HG03460 (cell line): Measurements from ENCODE around the gene MTCH2.
"Not testable (repeated sequence)": the region's sequence is repeated elsewhere in the genome, so short reads cannot be mapped to it uniquely, and the experiment has no call there.

Source experiments
- ATAC-seq: cut with Tn5 transposase; IDR thresholded peaks from one replicate; pipeline ENCODE4 v1.9.1; 2021; ENCODE audit not compliant: unreplicated experiment

The MTCH2 gene

DNA sequence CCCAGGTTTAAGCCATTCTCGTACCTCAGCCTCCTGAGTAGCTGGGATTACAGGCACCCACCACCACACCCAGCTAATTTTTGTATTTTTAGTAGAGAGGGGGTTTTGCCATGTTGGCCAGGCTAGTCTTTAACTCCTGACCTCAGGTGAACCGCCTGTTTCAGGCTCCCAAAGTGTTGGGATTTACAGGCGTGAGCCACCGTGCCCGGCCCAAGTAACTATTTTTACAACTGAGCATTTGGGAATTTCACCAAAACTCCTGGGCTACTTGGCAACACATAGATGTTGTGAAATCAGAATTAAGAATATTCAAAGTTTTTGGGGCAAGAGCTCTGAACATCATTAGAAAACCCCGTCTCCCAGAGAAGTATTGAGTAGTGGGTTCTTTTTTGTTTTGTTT lies 1.9 kb downstream of the MTCH2 start:
- not testable (repeated sequence) for ATAC-seq

DNA sequence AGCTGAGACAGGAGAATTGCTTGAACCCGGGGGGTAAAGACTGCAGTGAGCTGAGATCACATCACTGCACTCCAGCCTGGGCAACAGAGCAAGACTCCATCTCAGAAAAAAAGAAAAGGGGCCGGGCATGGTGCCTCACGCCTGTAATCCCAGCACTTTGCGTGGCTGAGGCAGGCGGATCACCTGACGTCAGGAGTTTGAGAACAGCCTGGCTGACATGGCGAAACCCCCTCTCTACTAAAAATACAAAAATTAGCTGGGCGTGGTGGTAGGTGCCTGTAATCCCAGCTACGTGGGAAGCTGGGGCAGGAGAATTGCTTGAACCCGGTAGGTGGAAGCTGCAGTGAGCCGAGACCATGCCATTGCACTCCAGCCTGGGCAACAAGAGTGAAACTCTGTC lies 6.0 kb downstream of the MTCH2 start:
- ATAC-seq: not testable (repeated sequence)

DNA sequence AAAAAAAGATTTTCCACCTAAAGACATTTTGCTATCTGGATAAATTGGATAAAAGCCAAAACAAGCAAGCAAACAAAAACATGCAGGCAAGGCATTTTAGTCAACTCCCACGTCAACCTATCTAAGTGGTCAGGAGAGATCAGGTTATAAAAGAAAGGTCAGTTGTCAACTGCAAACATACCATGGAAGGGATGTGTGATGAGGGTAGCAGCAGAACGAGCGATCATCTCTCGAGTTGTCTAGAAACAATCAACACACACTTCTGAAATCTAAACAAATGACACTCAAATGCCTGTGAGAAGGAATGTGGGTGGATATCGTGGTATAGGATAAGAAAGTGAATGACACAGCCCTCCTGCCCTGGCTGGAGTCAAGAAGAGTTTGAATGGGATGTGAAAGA lies 10.9 kb downstream of the MTCH2 start:
- no peak for ATAC-seq

DNA sequence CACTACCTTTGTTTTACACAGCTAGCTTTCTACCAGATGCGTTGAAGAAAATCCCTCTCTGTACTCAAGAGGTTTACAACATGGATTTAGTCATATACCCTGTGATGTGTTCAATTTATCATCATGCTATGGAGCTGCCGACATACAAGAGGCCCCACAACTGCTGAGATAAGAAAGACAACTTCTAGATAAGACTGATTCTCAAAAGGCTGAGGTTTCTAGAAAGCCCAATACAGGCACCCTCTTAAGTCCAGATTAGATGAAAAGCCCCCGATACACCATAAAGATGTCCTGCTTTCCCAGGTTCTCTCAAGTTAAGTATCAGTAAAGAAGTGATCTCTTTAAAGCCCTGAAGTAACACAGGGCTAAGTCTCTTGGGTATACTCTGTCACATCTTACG lies 14.3 kb downstream of the MTCH2 start:
- ATAC-seq: no peak

DNA sequence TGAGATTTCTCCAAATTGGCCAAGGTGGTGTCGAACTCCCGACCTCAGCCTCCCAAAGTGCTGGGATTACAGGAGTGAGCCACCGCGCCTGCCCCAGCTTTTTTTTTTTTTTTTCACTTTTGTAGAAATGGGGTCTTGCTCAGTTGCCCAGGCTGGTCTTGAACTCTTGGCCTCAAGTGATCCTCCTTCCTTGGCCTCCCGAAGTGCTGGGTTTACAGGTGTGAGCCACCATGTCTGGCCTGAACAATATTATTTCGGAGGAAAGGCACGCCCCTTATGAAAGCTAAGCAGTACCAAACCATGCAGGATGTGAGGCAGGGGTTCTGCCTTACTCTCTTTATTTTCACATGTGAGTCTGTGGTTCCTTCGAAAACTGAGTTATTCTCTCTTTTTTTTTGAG lies 16.1 kb downstream of the MTCH2 start:
- no peak for ATAC-seq

DNA sequence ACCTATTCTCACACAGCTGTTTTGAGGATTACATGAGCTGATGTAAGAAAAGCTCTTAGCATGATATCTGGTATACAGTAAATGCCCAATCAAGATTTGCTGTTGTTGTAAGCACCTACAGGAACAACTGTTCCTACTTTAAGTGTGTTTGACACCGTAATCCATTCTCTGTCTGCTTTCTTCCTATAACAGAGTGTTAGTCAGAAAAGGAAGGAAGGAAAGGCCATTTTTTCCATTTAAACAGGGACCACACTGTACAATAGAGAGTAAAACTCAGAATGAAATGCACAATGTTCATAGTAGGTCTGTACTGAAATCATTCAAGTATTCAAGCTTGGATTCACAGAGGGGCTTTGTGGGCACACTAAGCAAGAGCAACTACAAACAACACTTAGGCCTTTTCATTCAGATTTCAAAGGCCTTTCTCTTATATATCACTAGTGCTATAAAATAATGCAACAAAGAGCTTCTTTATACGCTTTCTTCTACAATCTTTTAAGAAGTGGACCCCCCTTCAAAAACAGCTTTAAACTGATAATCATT lies 21.5 kb downstream of the MTCH2 start:
- no peak for ATAC-seq

DNA sequence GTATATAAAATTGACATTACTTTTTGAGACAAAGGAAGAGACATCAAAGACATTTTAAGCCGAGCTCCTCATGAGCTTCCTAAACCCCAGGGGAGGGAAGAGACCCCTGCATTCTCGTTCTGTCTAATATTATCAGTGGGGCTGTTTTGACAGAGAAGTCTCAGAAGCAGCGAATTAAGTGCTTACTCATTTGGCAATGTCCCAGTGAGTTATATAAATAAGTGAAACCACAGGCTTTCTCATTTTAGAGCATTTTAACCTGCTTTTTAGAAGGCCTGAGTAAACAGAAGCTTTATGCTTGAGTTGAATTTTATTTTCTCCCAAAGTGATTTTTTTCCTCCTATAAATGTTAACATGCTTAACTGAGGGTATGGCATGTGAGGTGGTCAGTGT lies 24.9 kb downstream of the MTCH2 start:
- ATAC-seq: no peak

DNA sequence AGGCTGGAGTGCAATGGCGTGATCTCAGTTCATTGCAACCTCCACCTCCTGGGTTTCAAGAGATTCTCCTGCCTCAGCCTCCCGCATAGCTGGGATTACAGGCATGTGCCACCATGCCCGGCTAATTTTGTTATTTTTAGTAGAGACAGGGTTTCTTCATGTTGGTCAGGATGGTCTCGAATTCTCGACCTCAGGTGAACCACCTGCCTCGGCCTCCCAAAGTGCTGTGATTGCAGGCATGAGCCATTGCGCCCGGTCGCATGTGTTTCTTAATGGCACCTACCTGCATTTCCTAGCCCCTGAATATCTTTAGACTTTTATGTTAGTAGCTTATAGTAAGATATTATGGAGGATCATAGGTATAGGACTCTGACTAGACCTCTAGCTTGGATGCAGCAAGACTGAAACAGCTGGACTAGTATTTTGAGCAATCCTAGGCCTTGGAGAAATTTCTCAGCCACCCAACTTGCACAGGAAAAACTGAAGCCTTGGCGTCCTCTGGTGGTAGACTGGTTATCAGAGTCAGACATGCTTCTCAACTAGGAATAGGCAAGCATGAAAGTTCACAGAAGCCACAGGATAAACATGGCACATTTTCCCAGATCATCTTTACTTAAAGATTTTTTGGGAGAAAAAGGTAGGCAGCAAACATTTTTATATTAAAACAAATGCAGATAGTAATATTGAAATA lies 25.5 kb downstream of the MTCH2 start:
- no peak for ATAC-seq

DNA sequence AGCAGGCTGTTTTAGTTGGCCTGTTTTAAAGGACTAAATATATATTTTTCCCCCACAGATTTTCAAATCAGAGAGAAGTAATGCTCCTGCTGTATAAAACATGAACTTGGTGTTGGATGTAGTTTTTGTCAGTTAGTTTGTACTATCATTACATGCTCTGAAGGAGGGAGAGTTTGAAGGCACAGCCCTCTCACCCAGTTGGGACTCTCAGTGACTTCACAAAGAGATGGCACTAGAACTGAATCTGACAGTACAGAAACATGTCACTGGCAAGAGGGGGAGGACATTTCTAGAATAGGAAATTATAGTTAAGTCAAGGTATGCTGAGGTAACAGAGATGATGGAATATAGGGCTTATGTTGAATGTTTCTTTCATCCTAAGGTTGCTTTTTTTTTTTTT lies 27.1 kb downstream of the MTCH2 start:
- ATAC-seq: no peak

DNA sequence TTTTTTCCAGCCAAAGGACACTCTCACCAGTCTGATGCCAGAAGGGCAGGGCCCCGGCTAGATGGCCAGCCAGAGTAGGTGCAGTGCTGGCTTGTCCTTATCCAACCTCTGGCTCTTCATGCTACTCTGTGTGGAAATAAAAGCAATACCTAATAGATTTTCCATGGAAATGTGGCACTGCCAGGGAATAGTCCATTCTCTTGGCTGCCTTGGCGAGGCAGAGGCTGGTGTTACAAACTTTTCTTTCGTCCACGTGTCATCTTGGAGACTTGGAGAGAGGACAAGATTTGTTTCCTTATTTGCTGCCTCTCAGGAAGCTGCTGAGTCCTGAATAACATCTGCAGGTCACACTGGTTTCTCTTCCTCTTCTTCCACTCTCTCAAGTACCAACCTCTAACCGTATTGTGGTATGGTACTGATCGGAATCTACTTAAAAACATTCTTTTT lies 31.0 kb downstream of the MTCH2 start:
- ATAC-seq: peak; percentile 65

DNA sequence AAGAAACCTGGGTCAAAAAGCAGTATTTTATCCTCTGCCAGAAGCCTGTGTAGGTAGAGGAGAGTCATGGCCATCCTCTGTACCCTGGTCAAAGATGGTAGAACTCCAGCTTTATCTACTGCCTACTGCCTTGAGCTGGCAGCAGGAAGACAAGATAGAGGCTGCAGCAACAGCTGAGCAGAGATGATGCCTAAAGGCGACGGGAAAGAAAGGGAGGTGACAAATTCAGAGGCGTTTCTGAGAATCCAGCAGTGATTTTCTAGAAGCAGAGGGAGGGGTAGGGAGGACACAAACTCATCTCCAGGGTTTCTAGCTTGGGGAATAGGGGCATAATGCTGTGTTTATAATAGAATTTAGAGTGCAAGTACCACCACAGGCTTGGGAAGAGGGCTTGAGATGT lies 32.7 kb downstream of the MTCH2 start:
- ATAC-seq: no peak

DNA sequence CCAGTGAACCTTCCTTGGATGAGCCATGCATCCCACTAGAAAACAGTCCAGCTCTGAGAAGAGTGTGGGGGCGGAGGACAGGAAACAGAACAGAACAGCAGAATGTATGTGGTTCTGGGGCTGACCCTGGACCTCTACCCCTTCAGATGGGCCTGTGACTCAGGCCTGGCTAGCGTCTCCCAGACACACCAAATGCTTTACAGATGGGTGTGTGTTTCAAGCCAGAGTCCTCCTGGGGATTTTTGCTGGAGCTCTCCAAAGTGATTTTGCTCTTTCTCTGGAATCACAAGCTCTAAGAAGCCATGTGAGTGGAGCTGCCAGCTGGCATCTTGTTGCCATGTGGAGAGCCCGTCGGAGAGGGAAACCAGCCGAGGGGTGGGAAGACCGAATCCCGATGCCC lies 35.0 kb downstream of the MTCH2 start:
- no peak for ATAC-seq

DNA sequence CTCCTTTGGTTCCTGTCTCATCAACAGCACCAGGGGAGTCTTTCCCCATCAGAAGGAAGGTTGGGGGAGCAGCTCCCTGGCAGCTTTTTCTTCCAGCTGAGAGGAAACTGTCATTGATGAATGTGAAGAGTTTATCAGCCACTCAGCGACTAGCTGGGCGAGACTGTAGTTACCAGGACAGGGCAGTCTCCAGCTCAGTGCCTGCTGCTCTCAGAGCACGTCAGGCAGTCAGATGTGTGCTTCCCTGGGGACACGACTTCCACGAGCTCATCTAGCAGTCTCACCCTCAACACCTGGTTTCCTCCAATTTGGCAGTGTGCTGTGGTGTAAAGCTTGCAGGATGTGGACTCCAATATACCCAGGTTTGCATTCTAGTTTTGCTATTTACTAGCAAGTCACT lies 35.6 kb downstream of the MTCH2 start:
- no peak for ATAC-seq

DNA sequence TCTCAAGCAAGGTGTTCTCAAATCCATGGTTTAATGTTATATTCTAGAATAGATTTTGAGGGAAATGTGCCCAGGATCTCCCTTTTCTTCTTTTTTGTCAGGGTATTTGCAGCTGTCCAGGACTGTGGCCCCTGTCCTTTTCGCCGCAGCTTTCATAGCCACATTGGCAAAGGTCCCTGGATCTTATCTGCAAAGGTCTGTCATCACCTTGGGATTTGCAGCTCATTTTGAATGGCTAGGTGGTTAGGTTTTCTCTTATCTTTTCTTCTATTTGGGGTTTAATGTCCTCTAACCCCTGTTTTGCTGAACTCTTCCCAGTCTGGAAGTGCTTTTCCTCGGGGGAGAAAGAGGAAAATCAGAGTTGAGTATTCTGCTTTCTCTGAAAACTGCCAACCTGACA lies 36.4 kb downstream of the MTCH2 start:
- no peak for ATAC-seq

DNA sequence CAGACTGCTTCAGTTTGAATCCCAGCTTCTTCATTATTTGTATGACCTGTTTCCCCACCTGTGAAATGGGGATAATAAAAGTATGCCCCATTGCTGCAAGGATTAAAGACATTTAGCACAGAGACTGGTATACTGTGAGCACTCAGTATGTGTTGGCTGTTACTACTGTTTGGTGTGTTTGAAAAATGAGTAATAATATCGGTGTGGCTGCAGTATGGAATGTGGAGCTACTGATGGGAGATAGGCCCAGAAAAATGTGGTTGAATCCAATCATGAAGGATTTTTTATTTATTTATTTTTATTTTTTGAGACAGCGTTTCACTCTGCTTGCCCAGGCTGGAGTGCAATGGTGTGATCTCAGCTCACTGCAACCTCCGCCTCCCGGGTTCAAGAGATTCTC lies 39.1 kb downstream of the MTCH2 start:
- no peak for ATAC-seq

DNA sequence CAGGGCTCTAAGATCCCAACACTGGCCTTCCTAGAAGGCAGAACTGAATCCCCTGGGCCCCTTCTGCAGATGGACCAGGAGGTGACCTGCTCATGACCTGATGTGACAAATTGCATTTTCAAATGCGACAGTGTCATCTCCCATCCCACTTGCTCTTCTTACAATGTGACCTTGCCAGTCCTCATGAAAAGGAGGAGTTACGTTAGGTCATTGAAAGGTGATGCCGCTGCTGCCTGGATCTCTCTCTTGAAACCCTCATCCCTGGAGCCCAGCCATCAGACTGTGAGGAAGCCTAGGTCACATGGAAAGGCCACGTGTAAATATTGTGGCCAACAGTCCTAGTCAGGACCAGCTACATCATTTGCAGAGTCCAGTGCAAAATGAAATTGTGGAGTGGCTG lies 42.5 kb downstream of the MTCH2 start:
- ATAC-seq: no peak

DNA sequence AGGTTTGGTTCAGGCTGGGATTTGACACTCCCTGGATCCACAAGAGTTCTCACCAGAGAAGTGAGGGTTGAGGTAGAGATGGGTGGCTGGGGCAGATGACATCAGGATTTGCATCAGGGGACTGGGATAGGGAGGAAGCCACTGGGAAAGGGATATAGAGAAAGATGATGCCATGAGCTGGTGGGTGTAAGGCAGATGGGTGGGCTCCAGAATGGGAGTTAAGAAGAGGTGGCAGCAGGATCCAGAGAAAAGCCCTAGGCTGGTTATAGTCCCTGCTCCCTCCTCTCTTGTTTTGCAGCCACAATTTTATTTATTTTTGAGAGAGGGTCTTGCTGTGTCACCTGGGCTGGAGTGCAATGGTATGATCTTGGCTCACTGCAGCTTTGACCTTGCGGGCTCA lies 46.4 kb downstream of the MTCH2 start:
- ATAC-seq: no peak

DNA sequence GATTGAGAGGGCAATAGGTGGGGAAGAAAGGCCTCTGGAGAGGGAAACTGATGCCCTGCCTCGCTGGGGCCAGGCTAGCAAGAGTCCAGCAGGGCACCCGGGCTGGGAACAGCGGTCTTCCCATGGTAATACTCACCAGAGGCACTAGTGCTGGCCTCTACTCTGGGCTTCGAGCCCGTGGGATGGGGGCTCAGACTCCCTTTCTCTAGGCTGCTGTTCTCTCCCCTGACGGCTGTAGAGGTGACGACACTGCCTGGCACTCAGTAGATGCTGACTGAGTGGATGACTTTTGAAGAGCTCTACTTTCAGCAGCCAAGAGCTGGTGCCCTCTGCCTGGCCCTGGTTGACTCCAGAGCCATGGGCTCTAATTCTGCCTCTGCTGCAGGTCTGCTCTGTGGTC lies 47.3 kb downstream of the MTCH2 start:
- ATAC-seq: no peak

DNA sequence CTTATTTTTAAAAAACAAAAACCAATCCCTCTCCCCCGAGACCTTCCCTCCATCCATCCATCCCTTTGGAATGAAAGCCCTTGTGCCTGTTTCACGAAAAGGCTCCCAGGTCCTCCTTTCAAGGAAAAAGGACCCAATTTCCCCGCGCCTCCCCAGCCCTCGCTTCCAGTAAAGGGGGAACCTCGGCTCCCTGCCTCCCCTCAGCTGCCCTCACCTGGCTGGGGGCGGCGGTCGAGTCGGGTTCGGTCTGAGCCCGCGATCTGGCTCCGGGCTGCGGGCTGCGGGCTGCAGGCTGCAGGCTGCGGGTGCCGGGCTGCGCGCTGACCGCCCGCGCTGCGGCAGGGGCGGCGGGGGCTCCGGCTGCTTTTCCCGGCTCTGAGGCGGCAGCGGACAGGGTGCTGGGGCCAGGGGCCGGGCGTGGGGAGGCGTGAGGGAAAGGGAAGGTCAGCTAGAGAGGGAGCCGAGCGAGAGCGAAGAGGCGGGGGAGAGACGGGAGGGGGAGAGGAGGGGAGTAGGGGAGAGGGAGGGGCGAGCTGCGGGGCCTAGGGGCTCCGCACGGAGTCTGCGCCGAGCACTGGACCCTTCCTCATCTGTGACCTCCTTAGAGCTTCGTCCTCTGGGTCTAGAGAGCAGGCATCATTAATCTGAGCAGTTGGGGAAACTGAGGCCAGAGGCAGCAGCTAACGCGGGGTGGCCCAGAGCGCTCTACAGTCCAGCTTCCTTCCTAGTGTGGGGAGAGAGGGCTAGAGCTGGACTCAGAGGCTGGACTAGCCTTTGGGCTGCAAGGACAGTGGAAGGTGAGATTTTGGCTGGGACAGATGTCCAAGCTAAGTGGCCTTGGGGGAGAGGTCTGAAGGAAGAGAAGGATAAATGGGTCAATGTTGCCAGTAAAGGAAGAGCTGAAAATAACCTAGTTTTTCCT lies 48.2 kb downstream of the MTCH2 start, which contains the start of gene C1QTNF4:
TSS of gene C1QTNF4 (minus strand) at position 478 of the 922 bp plus-strand sequence. CDS start 3,601 bp downstream, outside the sequence.
- ATAC-seq: no peak

DNA sequence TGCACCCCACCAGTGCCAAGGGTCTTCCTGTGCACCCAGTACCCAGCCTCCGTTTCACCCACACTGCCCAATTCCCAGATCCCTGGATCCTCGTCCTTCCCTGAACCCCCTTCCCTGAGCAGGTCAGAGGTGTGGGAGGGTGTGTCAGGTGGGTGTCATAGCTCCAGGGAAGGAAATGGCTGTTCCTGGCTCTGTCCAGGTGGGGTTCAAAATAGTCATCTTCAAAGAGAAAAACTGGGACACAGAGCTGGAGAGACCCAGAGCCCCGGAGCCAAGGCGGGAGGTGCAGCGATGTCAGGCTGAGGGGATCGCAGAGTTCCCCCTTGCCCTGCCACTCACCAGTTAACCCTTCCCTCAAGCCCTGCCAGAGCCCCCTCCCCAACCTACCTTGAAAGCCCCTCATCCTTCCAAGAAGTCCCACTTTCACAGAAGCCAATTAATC lies 48.8 kb downstream of the MTCH2 start:
- no peak for ATAC-seq

DNA sequence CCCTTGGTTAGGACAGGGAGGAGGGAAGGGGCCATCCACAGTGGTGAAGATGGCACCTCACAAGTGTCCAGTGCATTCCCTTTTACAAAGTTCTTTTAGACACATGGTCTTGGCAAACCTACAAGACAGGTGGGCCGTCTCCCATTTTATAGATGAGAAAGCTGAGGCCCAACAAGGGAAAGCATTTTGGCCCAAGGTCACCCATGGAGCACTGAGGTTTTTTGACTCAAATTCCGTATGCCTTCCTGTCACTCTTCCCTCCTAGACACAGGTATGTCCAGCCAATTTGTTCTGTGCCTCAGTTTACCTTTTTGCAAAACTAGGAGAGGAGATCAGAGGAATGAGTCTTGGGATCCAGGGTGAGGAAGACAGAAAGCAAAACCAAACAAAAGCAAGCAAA lies 49.4 kb downstream of the MTCH2 start:
- ATAC-seq: no peak

DNA sequence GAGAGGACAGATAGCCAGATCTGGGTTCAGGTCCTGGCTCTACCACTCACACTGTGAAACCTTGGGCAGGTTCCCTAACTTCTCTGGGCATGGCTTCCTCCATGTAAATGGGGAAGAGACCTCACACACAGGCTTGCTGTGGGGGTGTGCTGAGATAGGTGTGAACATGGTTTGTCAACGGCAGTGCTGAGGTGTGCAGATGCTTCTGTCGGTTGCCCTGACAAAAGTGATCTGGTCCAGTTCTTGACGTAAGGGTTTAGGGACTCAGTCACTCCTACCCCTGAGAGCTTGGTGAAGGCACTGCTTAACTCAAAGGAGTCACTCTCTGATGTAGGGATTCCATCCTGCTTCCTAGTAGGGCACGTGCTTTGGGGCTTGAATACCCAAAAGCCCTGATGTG lies 50.1 kb downstream of the MTCH2 start:
- ATAC-seq: no peak
